Measurements from ENCODE around the gene DDX1. TPM values are rescaled to one million over a fixed set of nuclear protein-coding genes. Genes with fewer than 3 reads are reported as not detected.
"Not testable (repeated sequence)": the region's sequence is repeated elsewhere in the genome, so short reads cannot be mapped to it uniquely, and the experiment has no call there.

The DDX1 gene
- 255 TPM for total RNA-seq (ENCODE audit: unreplicated experiment)
- long read RNA-seq, transcript DDX1-201 (26 exons, 2,739 nt) = major isoform, 153 of 185 reads
- long read RNA-seq, partial matches to known transcripts = 22 of 185 reads
- long read RNA-seq, other reads (novel, unspliced or antisense) = 10 of 185 reads

- H3K9me3 Mint-ChIP-seq (ENCODE audit: unreplicated experiment) = peaks cover 12% of the 10 kb centered on the region
- peaks cover 13% of the 10 kb centered on the region for H3K27me3 Mint-ChIP-seq (ENCODE audit: unreplicated experiment)
- TF ChIP-seq CTCF (IDR thresholded peaks at IDR 0.05; ENCODE audit: partially characterized antibody, unreplicated experiment) = peak; percentile 3
- peaks cover 15% of the 10 kb centered on the region for H3K4me1 Mint-ChIP-seq (ENCODE audit: low read depth, unreplicated experiment)
- peak; percentile 90 for DNase-seq
- H3K27ac Mint-ChIP-seq (ENCODE audit: unreplicated experiment) = peak within 1 kb of the TSS; percentile 99
- no peaks in the 10 kb centered on the region for H3K36me3 Mint-ChIP-seq (ENCODE audit: unreplicated experiment)
- peak within 1 kb of the TSS; percentile 96 for H3K4me3 Mint-ChIP-seq (ENCODE audit: unreplicated experiment)
Observed at GRCh38 chr2:15591692-15592463, at the start of gene DDX1. TSS of gene DDX1 (plus strand) at chr2:15591868. CDS start at chr2:15591934, 66 bp downstream.

DNA sequence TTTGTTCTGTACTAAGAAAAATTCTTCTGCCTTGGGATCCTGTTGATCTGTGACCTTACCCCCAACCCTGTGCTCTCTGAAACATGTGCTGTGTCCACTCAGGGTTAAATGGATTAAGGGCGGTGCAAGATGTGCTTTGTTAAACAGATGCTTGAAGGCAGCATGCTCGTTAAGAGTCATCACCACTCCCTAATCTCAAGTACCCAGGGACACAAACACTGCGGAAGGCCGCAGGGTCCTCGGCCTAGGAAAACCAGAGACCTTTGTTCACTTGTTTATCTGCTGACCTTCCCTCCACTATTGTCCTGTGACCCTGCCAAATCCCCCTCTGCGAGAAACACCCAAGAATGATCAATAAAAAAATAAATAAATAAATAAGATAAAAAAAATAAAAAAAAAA, 49.4 kb upstream of the DDX1 start:
- H3K36me3 Mint-ChIP-seq (ENCODE audit: unreplicated experiment); DNase-seq; H3K4me1 Mint-ChIP-seq (ENCODE audit: low read depth, unreplicated experiment); H3K27me3 Mint-ChIP-seq (ENCODE audit: unreplicated experiment); H3K9me3 Mint-ChIP-seq (ENCODE audit: unreplicated experiment); H3K4me3 Mint-ChIP-seq (ENCODE audit: unreplicated experiment): not testable (repeated sequence)
- H3K27ac Mint-ChIP-seq (ENCODE audit: unreplicated experiment) = peak overlapping the region; percentile 90

DNA sequence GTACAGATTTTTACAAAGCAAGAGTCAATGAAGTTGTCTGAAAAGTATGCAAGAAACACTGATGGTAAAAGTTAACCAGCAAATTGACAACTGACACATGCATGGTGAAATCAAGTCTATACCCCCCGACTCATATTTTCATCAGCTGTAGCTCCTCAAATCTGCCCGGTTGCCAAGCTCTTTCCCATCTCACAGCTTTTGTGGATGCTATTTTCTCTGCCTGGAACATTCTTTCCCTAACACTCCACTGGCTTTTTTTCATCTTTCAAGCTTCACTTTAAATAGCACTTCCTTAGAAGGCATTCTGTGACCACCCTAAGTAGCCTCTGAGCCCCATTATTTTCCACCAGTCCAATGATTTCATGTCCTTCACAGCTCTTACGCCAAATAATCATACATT, 48.6 kb upstream of the DDX1 start:
- H3K4me3 Mint-ChIP-seq (ENCODE audit: unreplicated experiment) = no peak overlapping the region
- H3K4me1 Mint-ChIP-seq (ENCODE audit: low read depth, unreplicated experiment) = peaks cover 5% of the 10 kb centered on the region
- H3K9me3 Mint-ChIP-seq (ENCODE audit: unreplicated experiment) = peaks cover 6% of the 10 kb centered on the region
- no peak for TF ChIP-seq CTCF (IDR thresholded peaks at IDR 0.05; ENCODE audit: partially characterized antibody, unreplicated experiment)
- peaks cover 2% of the 10 kb centered on the region for H3K27me3 Mint-ChIP-seq (ENCODE audit: unreplicated experiment)
- no peak for DNase-seq
- peaks cover 7% of the 10 kb centered on the region for H3K36me3 Mint-ChIP-seq (ENCODE audit: unreplicated experiment)
- peak overlapping the region; percentile 90 for H3K27ac Mint-ChIP-seq (ENCODE audit: unreplicated experiment)

DNA sequence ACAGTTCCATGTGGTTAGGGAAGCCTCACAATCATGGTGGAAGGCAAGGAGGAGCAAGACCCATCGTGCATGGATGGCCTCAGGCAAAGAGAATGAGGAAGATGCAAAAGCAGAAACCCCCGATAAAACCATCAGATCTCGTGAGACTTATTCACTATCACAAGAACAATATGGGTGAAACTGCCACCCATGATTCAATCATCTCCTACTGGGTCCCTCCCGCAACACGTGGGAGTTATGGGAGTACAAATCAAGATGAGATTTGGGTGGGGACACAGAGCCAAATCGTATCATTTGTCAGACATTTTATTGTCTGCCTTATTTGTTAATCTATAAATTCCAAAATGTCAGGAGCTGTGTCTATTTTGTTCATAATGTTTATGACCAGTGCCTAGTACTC, 48.1 kb upstream of the DDX1 start:
- H3K4me1 Mint-ChIP-seq (ENCODE audit: low read depth, unreplicated experiment) = peaks cover 5% of the 10 kb centered on the region
- no peak for TF ChIP-seq CTCF (IDR thresholded peaks at IDR 0.05; ENCODE audit: partially characterized antibody, unreplicated experiment)
- peaks cover 7% of the 10 kb centered on the region for H3K36me3 Mint-ChIP-seq (ENCODE audit: unreplicated experiment)
- peaks cover 2% of the 10 kb centered on the region for H3K27me3 Mint-ChIP-seq (ENCODE audit: unreplicated experiment)
- no peak for DNase-seq
- peak overlapping the region; percentile 90 for H3K27ac Mint-ChIP-seq (ENCODE audit: unreplicated experiment)
- H3K4me3 Mint-ChIP-seq (ENCODE audit: unreplicated experiment) = no peak overlapping the region
- H3K9me3 Mint-ChIP-seq (ENCODE audit: unreplicated experiment) = peaks cover 6% of the 10 kb centered on the region

GRCh38 chr2:15544227-15544626, 47.4 kb upstream of the DDX1 start:
- H3K27ac Mint-ChIP-seq (ENCODE audit: unreplicated experiment) = no peak overlapping the region
- H3K27me3 Mint-ChIP-seq (ENCODE audit: unreplicated experiment) = peaks cover 2% of the 10 kb centered on the region
- DNase-seq = no peak
- H3K9me3 Mint-ChIP-seq (ENCODE audit: unreplicated experiment) = peaks cover 6% of the 10 kb centered on the region
- peaks cover 5% of the 10 kb centered on the region for H3K4me1 Mint-ChIP-seq (ENCODE audit: low read depth, unreplicated experiment)
- H3K36me3 Mint-ChIP-seq (ENCODE audit: unreplicated experiment) = peaks cover 7% of the 10 kb centered on the region
- no peak overlapping the region for H3K4me3 Mint-ChIP-seq (ENCODE audit: unreplicated experiment)
- TF ChIP-seq CTCF (IDR thresholded peaks at IDR 0.05; ENCODE audit: partially characterized antibody, unreplicated experiment) = no peak

Measured in glutamatergic neuron (in vitro differentiated cells).